Esophagus muscularis mucosa (tissue), 4 donors: ENCODE results near the gene SIPA1L2. TPM values are rescaled to one million over a fixed set of nuclear protein-coding genes. Genes with fewer than 3 reads are reported as not detected.

Experiments used
- DNase-seq: peaks from one replicate; pipeline ENCODE4 v3.0.0-alpha.2; 2017; ENCODE audit errors: extremely low spot score
- H3K27ac ChIP-seq, 4 donors: fragments of 200-600 bp; sonication (generic); replicated peaks in 1 of 4; 1 replicate in 3 of 4; 2 replicates in 1 of 4; pipeline ENCODE4 v1.5.1; 2016 to 2019; ENCODE audit warnings: mild to moderate bottlenecking in 1 of 4
- H3K27me3 ChIP-seq, 4 donors: fragments of 200-600 bp; sonication (generic); one replicate each; pipeline versions ENCODE4 v1.5.1 to v1.6.0; 2016 to 2019
- H3K36me3 ChIP-seq, 4 donors: fragments of 200-600 bp; sonication (generic); one replicate each; pipeline ENCODE4 v1.5.1; 2016 to 2019
- H3K4me1 ChIP-seq, 4 donors: fragments of 200-600 bp; sonication (generic); one replicate each; pipeline ENCODE4 v1.5.1; 2016 to 2019
- H3K4me3 ChIP-seq, 4 donors: fragments of 200-600 bp; sonication (generic); 1 replicate in 2 of 4; 2 replicates in 2 of 4; pipeline ENCODE4 v1.5.1; 2016 to 2019; ENCODE audit warnings: mild to moderate bottlenecking in 4 of 4, moderate library complexity in 1 of 4
- H3K9me3 ChIP-seq, 4 donors: fragments of 200-600 bp; sonication (generic); 1 replicate in 3 of 4; 2 replicates in 1 of 4; pipeline ENCODE4 v1.5.1; 2016 to 2019
- EP300 ChIP-seq: sonication (generic); formaldehyde crosslinking; IDR thresholded peaks from one replicate; pipeline ENCODE4 v1.6.1; 2017; ENCODE audit warnings: antibody characterized with exemption
- POLR2A ChIP-seq: fragments of 450-650 bp; IDR thresholded peaks from one replicate; pipeline ENCODE4 v1.6.1; 2017; ENCODE audit warnings: antibody characterized with exemption, moderate library complexity, mild to moderate bottlenecking, low read depth
- POLR2AphosphoS5 ChIP-seq, 2 donors: sonication (generic); formaldehyde crosslinking; IDR thresholded peaks; one replicate each; pipeline ENCODE4 v1.6.1; 2017; ENCODE audit warnings: antibody characterized with exemption in 2 of 2
- WGBS: methylation state at CpG from one replicate; pipeline ENCODE4 v1.1.5; 2018; 5-methylcytosine and 5-hydroxymethylcytosine counted together
- intact Hi-C: fragments of 100-400 bp; cut with DNase I; formaldehyde crosslinking; loops from one replicate; pipeline ENCODE4 v1.15.1; 2023
- total RNA-seq, 4 donors: library from RNA; depleted of rRNA; stranded (reverse); fragments of >200 nt; gene quantifications; one replicate each; pipeline versions ENCODE4 v1.1.0 to v1.2.1, GENCODE V29; 2016
- TF ChIP-seq, protein P1 (sequence below), 3 experiments: fragments of 200-600 bp in 2 of 3; fragments of 450-650 bp in 1 of 3; sonication (generic) in 2 of 3; IDR thresholded peaks; one replicate each; pipeline ENCODE4 v1.5.1; 2017 to 2019; ENCODE audit warnings: antibody characterized with exemption in 3 of 3, mild to moderate bottlenecking in 2 of 3, moderate library complexity in 1 of 3

SIPA1L2 gene
- total RNA-seq, 4 donors from 2014 or later: 37.4 to 59.0 (median 43.0) TPM

DNA sequence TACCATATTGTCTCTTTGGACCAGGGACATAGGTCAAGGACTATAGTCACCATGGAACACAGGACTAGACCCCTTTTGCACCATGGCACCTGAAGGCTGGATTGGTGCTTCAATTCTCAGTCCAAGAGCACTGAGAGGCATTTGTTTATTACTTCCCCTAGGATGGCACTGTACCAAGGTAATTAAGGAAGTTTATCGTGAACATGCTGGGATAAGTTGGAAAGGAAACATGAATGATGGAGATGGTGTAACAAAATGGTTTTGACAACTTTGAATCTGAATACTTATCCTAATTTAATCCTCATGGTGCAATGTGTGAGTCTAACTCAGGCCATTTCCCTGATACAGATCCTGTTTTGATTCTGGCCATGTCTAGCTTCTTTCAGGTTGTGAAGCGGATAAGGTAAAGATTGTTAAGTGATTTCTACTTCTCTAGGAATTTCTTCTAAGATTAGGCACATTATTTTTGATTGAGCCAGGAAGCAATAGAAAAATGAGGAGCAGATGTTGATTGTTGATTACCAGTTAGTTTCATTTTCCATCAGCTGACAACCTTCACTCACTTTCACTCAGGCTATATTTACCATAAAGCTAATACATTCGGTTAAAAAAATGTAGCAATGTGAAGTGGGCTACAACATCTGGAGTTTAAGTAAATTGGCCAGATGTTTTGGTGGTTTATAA, 37.3 kb upstream of the SIPA1L2 start:
- intact Hi-C loops: no loop called here
- Histone ChIP-seq H3K27me3 (no peaks in the 10 kb centered on the region), H3K4me1 (peaks cover 0 to 15% (median 9%) of the 10 kb centered on the region in 4 donors), H3K9me3 (no peaks in the 10 kb centered on the region), H3K4me3 (no peak overlapping the region), H3K36me3 (no peaks in the 10 kb centered on the region), H3K27ac (no peak overlapping the region)
- 34% methylated on average over 3 of the region's 3 CpGs for WGBS
- no peak for TF ChIP-seq POLR2A
- TF ChIP-seq, protein P1, sequence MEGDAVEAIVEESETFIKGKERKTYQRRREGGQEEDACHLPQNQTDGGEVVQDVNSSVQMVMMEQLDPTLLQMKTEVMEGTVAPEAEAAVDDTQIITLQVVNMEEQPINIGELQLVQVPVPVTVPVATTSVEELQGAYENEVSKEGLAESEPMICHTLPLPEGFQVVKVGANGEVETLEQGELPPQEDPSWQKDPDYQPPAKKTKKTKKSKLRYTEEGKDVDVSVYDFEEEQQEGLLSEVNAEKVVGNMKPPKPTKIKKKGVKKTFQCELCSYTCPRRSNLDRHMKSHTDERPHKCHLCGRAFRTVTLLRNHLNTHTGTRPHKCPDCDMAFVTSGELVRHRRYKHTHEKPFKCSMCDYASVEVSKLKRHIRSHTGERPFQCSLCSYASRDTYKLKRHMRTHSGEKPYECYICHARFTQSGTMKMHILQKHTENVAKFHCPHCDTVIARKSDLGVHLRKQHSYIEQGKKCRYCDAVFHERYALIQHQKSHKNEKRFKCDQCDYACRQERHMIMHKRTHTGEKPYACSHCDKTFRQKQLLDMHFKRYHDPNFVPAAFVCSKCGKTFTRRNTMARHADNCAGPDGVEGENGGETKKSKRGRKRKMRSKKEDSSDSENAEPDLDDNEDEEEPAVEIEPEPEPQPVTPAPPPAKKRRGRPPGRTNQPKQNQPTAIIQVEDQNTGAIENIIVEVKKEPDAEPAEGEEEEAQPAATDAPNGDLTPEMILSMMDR (IDR thresholded peaks at IDR 0.05): no peak
- no peak for TF ChIP-seq EP300
- no peak for DNase-seq

GRCh38 chr1:232664844-232665777, 35.2 kb upstream of the SIPA1L2 start:
- Histone ChIP-seq H3K4me3 (no peak overlapping the region), H3K27me3 (no peaks in the 10 kb centered on the region), H3K27ac (no peak overlapping the region), H3K36me3 (no peaks in the 10 kb centered on the region), H3K4me1 (peaks cover 0 to 15% (median 9%) of the 10 kb centered on the region in 4 donors), H3K9me3 (no peaks in the 10 kb centered on the region)
- intact Hi-C loops: no loop called here
- WGBS: 95% methylated on average over 3 of the region's 3 CpGs
- TF ChIP-seq, protein P1 (IDR thresholded peaks at IDR 0.05): no peak
- TF ChIP-seq EP300 (no peak), POLR2A (no peak), POLR2AphosphoS5 (IDR thresholded peaks at IDR 0.05) (no peak)
- no peak for DNase-seq

DNA sequence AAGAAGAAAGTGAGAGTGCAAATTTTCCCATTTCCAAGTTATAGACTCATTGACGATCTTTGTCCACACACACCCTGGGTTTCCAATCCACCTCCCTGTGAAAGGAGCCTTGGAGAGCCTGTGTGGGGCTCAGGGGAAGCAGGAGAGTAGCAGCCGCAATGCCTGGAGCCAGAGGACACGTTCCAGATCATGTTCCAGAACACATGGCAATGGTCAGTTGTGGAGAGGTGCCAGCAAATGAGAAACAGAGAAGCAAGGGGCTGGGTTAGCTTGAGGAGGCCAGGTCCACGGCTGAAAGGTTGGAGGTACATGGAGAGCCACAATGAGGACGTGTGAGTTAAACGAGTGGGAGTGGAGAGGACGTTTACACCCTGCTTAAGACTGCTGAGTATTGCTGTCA, 33.0 kb upstream of the SIPA1L2 start:
- intact Hi-C loops: no loop called here
- DNase-seq: no peak
- Histone ChIP-seq H3K4me3 (no peak overlapping the region), H3K36me3 (no peaks in the 10 kb centered on the region), H3K4me1 (peaks cover 0 to 11% (median 8%) of the 10 kb centered on the region in 4 donors), H3K27ac (no peak overlapping the region), H3K27me3 (no peaks in the 10 kb centered on the region), H3K9me3 (no peaks in the 10 kb centered on the region)
- TF ChIP-seq POLR2AphosphoS5 (IDR thresholded peaks at IDR 0.05) (no peak), POLR2A (no peak), EP300 (no peak)
- TF ChIP-seq, protein P1 (IDR thresholded peaks at IDR 0.05): no peak
- 63% methylated on average over 7 of the region's 7 CpGs for WGBS

DNA sequence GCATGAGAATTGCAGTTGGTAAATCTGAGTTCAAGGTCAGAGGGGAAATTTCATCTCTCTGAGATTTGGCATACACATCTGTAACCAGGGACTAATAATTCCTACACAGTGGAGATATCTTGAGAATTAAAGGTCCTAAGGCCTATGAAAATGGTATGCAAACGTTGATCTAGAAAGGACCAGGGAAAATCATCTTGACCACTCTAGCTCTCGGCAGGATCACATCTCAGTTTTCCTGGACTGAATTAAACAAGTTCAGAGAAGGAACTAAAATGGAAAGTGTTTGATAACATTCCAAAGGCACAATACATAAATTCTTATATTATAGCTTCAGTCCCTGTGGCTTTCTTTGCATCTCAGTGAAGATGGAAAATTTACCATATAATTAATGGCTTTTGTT, 28.5 kb upstream of the SIPA1L2 start:
- no peak for DNase-seq
- peaks cover 5 to 18% (median 8%) of the 10 kb centered on the region in 4 donors for H3K4me1 ChIP-seq
- H3K36me3 ChIP-seq: no peaks in the 10 kb centered on the region
- H3K4me3 ChIP-seq: no peak overlapping the region
- H3K27ac ChIP-seq: no peak overlapping the region
- intact Hi-C loops: no loop called here
- no peaks in the 10 kb centered on the region for H3K27me3 ChIP-seq
- H3K9me3 ChIP-seq: no peaks in the 10 kb centered on the region
- TF ChIP-seq EP300: no peak
- no peak for TF ChIP-seq POLR2AphosphoS5 (IDR thresholded peaks at IDR 0.05)
- TF ChIP-seq POLR2A: no peak
- TF ChIP-seq, protein P1 (IDR thresholded peaks at IDR 0.05): no peak
- WGBS: 61% methylated on average over 2 of the region's 2 CpGs
